Ishikawa (cell line): Measurements from ENCODE around the gene C2orf69.

Source experiments
- CEBPB ChIP-seq: IDR thresholded peaks from 2 replicates; pipeline ENCODE4 v1.6.1; 2012
- CREB1 ChIP-seq: IDR thresholded peaks from 2 replicates; pipeline ENCODE4 v1.6.1; 2012; ENCODE audit warnings: low read depth
- EP300 ChIP-seq: IDR thresholded peaks from 2 replicates; pipeline ENCODE4 v1.6.1; 2012; ENCODE audit warnings: borderline replicate concordance
- FOXM1 ChIP-seq: IDR thresholded peaks from 2 replicates; pipeline ENCODE4 v1.6.1; 2012; ENCODE audit warnings: low read depth, borderline replicate concordance
- RAD21 ChIP-seq: IDR thresholded peaks from 2 replicates; pipeline ENCODE4 v1.6.1; 2012; ENCODE audit warnings: low read depth
- REST ChIP-seq: IDR thresholded peaks from 2 replicates; pipeline ENCODE4 v1.6.1; 2012; ENCODE audit warnings: low read depth, mild to moderate bottlenecking
- TAF1 ChIP-seq: IDR thresholded peaks from 2 replicates; pipeline ENCODE4 v1.6.1; 2012; ENCODE audit warnings: low read depth, mild to moderate bottlenecking
- USF1 ChIP-seq: IDR thresholded peaks from 2 replicates; pipeline ENCODE4 v1.6.1; 2012

GRCh38 chr2:199868431-199869226 is 42.5 kb upstream of the C2orf69 start:
- TF ChIP-seq FOXM1 = no peak
- TF ChIP-seq CEBPB = no peak
- TF ChIP-seq TAF1 = no peak
- no peak for TF ChIP-seq RAD21
- TF ChIP-seq USF1 = no peak
- TF ChIP-seq CREB1 = no peak
- no peak for TF ChIP-seq REST
- TF ChIP-seq EP300 = no peak
